NCI-H2196 treated with DMSO at 0.1 percent for 48 hours (cell line): ENCODE measurements around the gene ATXN7.

Experiments
- DNase-seq: peaks from one replicate; lab custom pipeline; 2025; ENCODE audit not compliant: unreplicated experiment; lab: John Stamatoyannopoulos, UW

ATXN7 gene

GRCh38 chr3:63863150-63864007 is at the start of gene ATXN7, which contains the start of gene THOC7:
TSS of gene ATXN7 (plus strand) at chr3:63863867. CDS start at chr3:63912599, 48,732 bp downstream.
TSS of gene THOC7 (minus strand) at chr3:63863805. CDS start at chr3:63863790, 15 bp downstream.
- no peak for DNase-seq

- no peak for DNase-seq
Observed at GRCh38 chr3:63814237-63814636, 49.4 kb upstream of the ATXN7 start.

GRCh38 chr3:63817225-63817624 is 46.4 kb upstream of the ATXN7 start:
- DNase-seq = no peak

GRCh38 chr3:63818282-63819150 is 45.2 kb upstream of the ATXN7 start:
- peak; percentile 12 for DNase-seq

GRCh38 chr3:63819151-63819398 is 44.6 kb upstream of the ATXN7 start, which contains the start of gene C3orf49:
TSS of gene C3orf49 (plus strand) at chr3:63819299. CDS start at chr3:63819472, 173 bp downstream.
- DNase-seq = no peak

GRCh38 chr3:63824309-63824708 is 39.4 kb upstream of the ATXN7 start:
- no peak for DNase-seq

GRCh38 chr3:63830526-63830925 is 33.1 kb upstream of the ATXN7 start:
- no peak for DNase-seq

- no peak for DNase-seq
Observed at GRCh38 chr3:63832395-63832794, 31.3 kb upstream of the ATXN7 start.

GRCh38 chr3:63841704-63842103 is 22.0 kb upstream of the ATXN7 start:
- no peak for DNase-seq

GRCh38 chr3:63842127-63842526 is 21.5 kb upstream of the ATXN7 start:
- DNase-seq = no peak

- DNase-seq = no peak
Observed at GRCh38 chr3:63845215-63845614, 18.5 kb upstream of the ATXN7 start.

GRCh38 chr3:63847718-63848450 is 15.8 kb upstream of the ATXN7 start:
- no peak for DNase-seq

- DNase-seq = no peak
Observed at GRCh38 chr3:63849175-63849574, 14.5 kb upstream of the ATXN7 start.

GRCh38 chr3:63851287-63851686 is 12.4 kb upstream of the ATXN7 start:
- DNase-seq = no peak

GRCh38 chr3:63853106-63853505 is 10.6 kb upstream of the ATXN7 start:
- no peak for DNase-seq

- DNase-seq = no peak
Observed at GRCh38 chr3:63855333-63855940, 8.2 kb upstream of the ATXN7 start.

GRCh38 chr3:63857311-63857710 is 6.4 kb upstream of the ATXN7 start:
- no peak for DNase-seq

- DNase-seq = no peak
Observed at GRCh38 chr3:63860776-63861175, 2.9 kb upstream of the ATXN7 start.

- no peak for DNase-seq
Observed at GRCh38 chr3:63861306-63861705, 2.4 kb upstream of the ATXN7 start.

- no peak for DNase-seq
Observed at GRCh38 chr3:63862804-63863149, 890 bp upstream of the ATXN7 start.
